Frontal cortex (tissue), 4 donors: ENCODE measurements around the gene KLHL14. TPM values are rescaled to one million over a fixed set of nuclear protein-coding genes. Genes with fewer than 3 reads are reported as not detected.

ENCODE experiments used
- DNase-seq, 2 donors: peaks; one replicate each; pipeline ENCODE4 v3.0.0; 2012; ENCODE audit warnings: low spot score in 2 of 2
- FAIRE-seq: peaks from 2 replicates; lab custom pipeline; 2012; peaks lifted over from hg19 to GRCh38; lab: Jason Lieb, UNC
- total RNA-seq: library from RNA; depleted of rRNA; stranded (reverse); fragments of >200 nt; gene quantifications from one replicate; pipeline ENCODE4 v1.2.3, GENCODE V29; 2014
- donor health status: control.
- donor health status: control.
- donor health status: control.

The KLHL14 gene
- total RNA-seq, 1 donor from 2014 or later: 53.0 TPM

GRCh38 chr18:32724071-32724749 is 48.6 kb downstream of the KLHL14 start:
- FAIRE-seq (no peak), DNase-seq (no peak)

DNA sequence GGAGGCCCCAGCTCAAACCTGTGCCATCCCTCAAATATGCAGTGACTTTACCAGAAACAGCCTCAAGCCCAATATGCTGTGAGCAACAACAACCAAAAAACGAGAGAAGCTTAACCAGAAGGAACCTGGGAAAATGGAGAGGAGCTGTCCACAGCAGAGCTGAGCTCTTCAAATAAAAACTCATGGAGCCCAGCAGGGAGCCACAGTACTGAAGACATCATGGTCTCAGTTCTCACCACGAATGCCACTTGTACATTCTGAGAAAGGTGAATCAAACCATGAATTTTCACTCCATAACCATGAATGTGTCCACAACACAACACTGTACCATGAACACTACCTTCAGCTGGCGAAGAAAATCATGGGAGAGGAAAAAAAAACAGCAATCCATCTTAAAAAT is 50.5 kb downstream of the KLHL14 start:
- FAIRE-seq (no peak), DNase-seq (no peak)

- FAIRE-seq: no peak
- DNase-seq: no peak
Observed at GRCh38 chr18:32717126-32717525, 55.7 kb downstream of the KLHL14 start.

DNA sequence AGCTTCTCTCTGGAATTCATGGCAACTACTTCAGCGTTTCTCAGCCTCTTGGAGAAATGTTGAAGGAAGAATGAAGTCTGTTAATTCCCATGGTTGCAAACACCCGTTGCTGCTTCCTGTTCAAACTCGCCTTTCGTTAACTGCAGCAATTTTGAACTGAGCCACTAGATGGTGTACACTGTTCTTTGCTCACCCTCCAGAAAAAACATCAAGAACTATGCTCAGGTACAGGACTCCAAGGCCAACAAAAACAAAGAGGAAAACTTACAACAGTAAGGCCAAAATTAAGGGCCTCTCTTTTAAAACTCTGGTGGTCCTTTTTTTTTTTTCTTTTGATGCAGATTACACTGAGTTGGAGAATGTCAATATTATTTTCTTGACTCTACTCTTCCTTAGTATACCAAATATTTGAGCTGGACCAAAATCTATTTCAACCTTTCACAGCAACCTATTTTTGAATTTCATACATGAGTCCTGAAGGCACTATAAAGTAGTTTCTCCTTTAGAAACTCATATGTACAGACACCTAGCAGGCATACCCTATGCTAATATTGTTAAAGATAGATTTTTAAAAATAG is 58.2 kb downstream of the KLHL14 start:
- DNase-seq (peak; percentile 1 to 29), FAIRE-seq (no peak)

- FAIRE-seq: no peak
- no peak for DNase-seq
Observed at GRCh38 chr18:32712860-32713259, 60.0 kb downstream of the KLHL14 start.

DNA sequence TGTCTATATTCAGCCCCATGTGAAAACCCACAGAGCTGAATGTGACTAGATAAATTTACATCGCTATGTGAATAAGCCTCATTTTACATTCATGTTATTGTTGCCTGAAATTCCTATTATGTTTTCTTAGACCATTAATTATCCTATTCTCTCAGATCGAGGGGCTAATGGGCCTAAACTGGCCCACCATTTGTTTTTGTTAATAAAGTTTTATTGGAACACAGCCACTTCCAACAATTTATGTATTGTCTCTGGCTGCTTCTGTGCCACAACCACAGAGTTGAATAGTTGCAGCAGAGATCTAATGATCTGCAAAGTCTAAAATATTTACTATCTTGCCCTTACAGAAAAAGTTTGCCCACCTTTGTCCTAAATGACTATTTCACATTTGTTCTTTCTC is 61.0 kb downstream of the KLHL14 start:
- FAIRE-seq: no peak
- DNase-seq: no peak

GRCh38 chr18:32707586-32707985 is 65.2 kb downstream of the KLHL14 start:
- FAIRE-seq (no peak), DNase-seq (no peak)

GRCh38 chr18:32707147-32707546 is 65.7 kb downstream of the KLHL14 start:
- no peak for FAIRE-seq
- DNase-seq: no peak

DNA sequence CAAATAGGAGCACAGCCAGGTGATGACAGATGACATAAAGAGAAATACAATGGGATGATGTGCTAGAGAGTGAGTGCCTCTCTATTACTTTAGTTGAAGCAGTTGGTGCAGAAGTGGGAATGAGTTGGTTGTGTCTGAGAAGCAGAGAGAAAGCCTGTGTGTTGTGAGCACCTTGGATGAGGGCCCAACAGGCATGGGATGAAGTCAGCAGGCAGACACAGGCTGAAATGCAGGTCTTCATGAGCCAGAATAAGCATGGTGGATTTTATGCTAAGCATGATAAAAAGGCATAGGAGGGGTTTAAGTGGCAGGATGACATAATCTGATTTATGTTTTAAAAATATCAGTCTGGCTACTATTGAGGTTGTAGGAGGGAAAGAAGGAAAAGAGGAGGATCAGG is 71.5 kb downstream of the KLHL14 start:
- no peak for DNase-seq
- no peak for FAIRE-seq

DNA sequence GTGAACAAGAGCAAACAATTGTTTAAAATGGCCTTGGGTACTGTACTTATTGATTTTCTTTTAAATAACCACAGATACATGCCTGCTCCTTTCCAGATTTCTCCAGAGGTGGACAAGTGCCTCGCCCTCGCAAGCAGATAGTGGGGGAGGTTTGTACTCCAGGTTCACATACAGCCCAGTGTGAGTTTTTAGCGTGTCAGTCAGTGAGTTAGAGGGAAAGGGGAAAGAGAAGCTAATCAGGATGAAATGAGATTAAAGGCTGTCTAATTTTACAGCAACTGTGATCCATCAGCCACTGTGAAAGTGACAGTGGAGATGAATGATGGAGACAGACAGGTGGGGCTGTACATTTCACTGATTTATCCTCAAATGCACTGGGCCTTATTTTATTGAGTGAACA is 74.7 kb downstream of the KLHL14 start:
- DNase-seq: no peak
- no peak for FAIRE-seq

DNA sequence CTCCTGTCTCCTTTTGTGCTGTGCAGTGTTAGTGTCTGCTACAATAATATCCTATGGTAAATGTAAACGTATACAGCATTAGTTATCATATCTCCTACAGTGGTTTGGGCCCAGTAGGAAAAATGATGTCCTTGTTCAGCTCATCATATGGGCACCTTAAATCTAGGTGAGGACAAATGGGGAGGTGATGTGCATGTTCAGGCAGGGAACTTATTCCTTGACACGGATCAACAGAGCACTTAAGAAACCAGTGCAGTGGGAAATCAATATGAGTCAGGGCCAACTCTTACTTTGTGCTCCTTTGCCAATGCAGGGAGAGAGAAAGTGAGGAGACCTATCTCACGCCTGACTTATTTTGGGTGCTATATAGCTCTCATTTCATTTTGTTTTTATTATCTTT is 76.4 kb downstream of the KLHL14 start:
- FAIRE-seq: no peak
- DNase-seq: no peak

DNA sequence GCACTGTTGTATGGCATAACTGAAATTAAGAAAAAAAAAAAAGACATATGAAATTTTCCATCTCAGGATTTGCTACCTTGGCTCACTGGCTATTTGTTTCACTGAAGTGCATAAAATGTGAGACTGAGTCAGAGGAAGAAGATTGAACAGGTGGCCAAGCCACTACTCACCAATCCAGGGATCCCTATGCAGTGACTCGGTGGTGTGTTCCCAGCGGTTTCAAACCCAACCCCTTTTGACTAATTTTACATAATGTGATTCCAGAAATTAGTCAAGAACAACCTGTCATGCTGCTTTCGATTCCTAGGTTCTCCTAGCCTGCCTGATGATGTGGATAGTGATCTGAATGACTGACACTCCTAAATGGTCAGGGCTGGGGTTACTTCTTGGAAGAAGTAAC is 77.3 kb downstream of the KLHL14 start:
- FAIRE-seq: no peak

DNA sequence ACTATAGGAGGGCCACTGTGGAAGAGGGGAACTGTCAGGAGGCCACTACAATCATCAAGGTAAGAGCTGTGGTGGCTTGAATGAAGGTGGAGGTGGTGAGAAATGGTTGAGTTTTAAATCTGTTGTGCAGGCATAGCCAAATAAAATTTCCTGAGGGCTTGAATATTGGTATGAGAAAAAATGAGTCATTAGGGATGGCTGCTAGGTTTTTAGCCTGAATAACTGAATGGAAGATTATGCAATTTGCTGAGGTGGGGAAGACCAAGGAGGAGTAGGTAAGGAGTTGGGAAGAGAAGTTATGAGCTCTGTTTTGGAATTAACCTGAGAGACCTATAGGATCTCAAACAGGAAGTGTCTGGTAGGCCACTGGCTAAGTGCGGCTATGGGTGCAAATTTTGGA is 84.0 kb downstream of the KLHL14 start:
- FAIRE-seq (no peak), DNase-seq (no peak)

More for the DNA sequence above, 77.3 kb downstream of the KLHL14 start:
- no peak for DNase-seq

GRCh38 chr18:32684940-32685339 is 87.9 kb downstream of the KLHL14 start:
- FAIRE-seq (no peak), DNase-seq (no peak)

- DNase-seq (no peak), FAIRE-seq (no peak)
Observed at GRCh38 chr18:32684096-32684495, 88.7 kb downstream of the KLHL14 start.

DNA sequence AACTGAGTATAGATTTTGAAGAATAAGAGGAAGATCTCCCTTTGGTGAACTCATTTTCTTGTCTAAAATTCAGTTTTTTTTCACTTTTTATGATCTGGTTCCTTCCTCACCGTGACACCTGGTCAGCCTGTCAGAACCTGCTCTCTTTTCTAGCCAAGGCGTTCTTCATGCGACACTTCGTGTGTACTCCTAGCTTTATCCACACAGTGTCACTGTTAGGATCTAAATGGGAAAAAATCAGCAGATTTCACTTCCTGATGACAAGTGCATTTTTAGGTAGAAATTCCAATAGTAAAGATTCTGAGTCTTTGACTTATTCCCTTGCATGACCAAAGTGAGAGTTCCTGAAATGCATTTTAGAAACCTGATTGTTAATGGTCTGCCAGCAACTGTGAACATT is 89.8 kb downstream of the KLHL14 start:
- FAIRE-seq (no peak), DNase-seq (no peak)

DNA sequence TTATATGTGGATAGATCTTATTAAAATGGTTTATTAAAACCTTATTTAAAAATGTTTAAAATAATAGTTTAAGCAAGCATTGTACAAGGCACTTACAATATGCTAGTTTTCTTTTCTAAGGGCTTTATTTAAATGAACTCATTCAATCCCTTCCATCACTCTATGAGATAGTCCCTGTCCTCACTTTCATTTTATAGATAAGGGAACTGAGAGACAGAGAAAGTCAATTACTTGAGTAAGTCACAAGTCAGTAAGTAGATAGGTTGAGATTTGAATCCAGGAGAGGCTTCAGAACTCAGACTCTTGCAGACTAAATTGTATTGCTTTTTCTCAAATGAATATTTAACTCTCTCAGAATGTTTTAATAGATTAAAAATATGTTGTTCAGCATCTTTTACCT is 95.2 kb downstream of the KLHL14 start:
- FAIRE-seq: no peak
- DNase-seq: no peak

- FAIRE-seq (no peak), DNase-seq (no peak)
Observed at GRCh38 chr18:32674491-32674890, 98.3 kb downstream of the KLHL14 start.

DNA sequence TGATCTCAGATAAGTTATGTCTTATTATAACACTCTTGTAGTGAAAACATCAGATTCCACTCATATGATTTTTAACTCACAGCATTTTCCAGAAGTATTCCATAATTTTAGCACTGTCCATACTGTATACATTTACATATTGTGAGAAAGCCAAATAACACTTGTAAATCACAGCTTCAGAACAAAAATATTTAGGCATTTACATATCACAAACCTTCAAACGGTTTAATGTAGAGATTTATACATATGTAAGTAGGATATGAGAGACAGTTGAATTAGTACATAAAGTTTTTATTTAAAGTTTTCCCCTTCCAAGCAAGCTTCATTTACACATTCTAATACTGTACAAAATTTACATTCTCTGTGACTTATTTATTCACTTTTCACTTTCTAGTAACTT is 100.4 kb downstream of the KLHL14 start:
- FAIRE-seq (no peak), DNase-seq (no peak)

DNA sequence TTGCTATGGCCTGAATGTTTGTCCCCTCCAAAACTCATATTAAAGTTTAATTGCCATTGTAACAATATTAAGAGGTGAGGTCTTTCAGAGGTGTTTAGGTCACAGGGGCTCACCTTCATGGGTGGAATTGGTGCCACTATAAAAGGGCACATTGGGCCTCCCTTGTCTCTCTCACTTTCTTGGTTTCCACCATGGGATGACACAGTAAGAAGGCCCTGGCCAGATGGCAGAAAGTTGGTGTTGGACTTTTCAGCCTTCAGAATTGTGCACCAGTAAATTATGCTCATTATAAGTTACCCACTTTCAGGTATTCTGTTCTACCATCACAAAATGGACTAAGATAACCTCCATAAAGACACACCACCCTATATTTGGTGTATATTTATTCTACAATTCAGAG is 102.1 kb downstream of the KLHL14 start:
- no peak for FAIRE-seq

DNA sequence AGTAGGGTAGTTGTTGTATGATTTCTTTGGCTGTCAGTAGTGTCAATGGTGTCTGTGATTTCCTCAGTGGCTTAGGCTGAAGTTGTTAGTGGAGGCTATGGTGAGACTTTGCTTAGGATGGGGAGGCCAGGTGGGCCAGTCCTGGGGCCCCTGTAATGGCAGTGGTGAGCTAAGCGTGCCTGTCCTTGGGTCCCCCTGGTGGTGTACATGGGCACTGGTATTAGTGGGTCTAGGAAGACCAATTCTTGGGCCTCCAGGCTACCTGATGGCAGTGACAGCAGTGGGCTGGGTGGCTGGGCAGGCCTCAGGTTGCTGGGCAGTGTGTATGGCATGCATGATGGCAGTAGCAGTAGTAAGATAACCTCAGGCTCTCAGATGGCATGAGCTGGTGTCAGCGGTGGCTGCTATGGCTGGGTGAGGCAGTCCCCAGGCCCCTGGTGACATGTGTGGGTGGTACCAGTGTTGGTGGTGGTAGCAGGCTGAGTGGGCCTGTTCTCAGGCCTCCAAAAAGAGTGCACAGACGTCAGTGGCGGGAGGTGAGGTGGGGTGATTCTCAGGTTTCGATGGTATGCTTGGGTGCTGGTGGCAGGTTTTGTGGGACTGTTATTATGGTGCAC is 103.2 kb downstream of the KLHL14 start:
- DNase-seq (no peak), FAIRE-seq (no peak)

More for the DNA sequence above, 102.1 kb downstream of the KLHL14 start:
- no peak for DNase-seq

GRCh38 chr18:32668956-32669355 is 103.9 kb downstream of the KLHL14 start:
- no peak for DNase-seq
- FAIRE-seq: no peak
